WTC11 (cell line): ENCODE measurements around the gene STRN3. TPM values are rescaled to one million over a fixed set of nuclear protein-coding genes. Genes with fewer than 3 reads are reported as not detected.
A peak's percentile ranks its signal among the peaks of the same experiment; 100 is the strongest.
"Not testable (repeated sequence)": the region's sequence is repeated elsewhere in the genome, so short reads cannot be mapped to it uniquely, and the experiment has no call there.

Experiments
- ATAC-seq: fragments of 200-7000 bp; cut with Tn5 transposase; 2 replicates; pipeline ENCODE4 v1.10.0; 2021; ENCODE audit warnings: mild to moderate bottlenecking, moderate library complexity
- CTCF ChIA-PET: fragments of 300-600 bp; sonication (Branson Sonifier 250); formaldehyde crosslinking; loops from one replicate; lab custom pipeline; 2021; ENCODE audit warnings: antibody characterized with exemption; lab: Charles Lee
- POLR2A ChIA-PET: fragments of 350-600 bp; sonication (Branson Sonifier 250); formaldehyde crosslinking; loops from one replicate; lab custom pipeline; 2021; ENCODE audit warnings: antibody characterized with exemption; lab: Charles Lee
- DNase-seq: peaks from one replicate; pipeline ENCODE4 v3.0.0; 2021; ENCODE audit warnings: low spot score
- H3K27ac Mint-ChIP-seq: 2 replicates; pipeline ENCODE4 v1.8.0; 2021; ENCODE audit warnings: mixed read lengths
- H3K27me3 Mint-ChIP-seq: 2 replicates; pipeline ENCODE4 v1.8.0; 2021; ENCODE audit warnings: low read depth, mild to moderate bottlenecking, moderate library complexity, mixed read lengths
- H3K36me3 Mint-ChIP-seq: 2 replicates; pipeline ENCODE4 v1.8.0; 2021; ENCODE audit warnings: mixed read lengths
- H3K4me1 Mint-ChIP-seq: 2 replicates; pipeline ENCODE4 v1.8.0; 2022; ENCODE audit warnings: mixed read lengths
- H3K4me3 Mint-ChIP-seq: 2 replicates; pipeline ENCODE4 v1.8.0; 2021; ENCODE audit warnings: mild to moderate bottlenecking, moderate library complexity, mixed read lengths
- H3K9me3 Mint-ChIP-seq: 2 replicates; pipeline ENCODE4 v1.8.0; 2021; ENCODE audit warnings: mixed read lengths
- ELF4 ChIP-seq: sonication (generic); formaldehyde crosslinking; IDR thresholded peaks from 2 replicates; pipeline ENCODE4 v1.8.1; 2022; ENCODE audit warnings: low read depth, mild to moderate bottlenecking, moderate library complexity, missing genetic modification reagents
- ETV6 ChIP-seq: sonication (generic); formaldehyde crosslinking; IDR thresholded peaks from 2 replicates; pipeline ENCODE4 v1.8.1; 2022; ENCODE audit warnings: mild to moderate bottlenecking, missing genetic modification reagents
- FOXP1 ChIP-seq: sonication (generic); formaldehyde crosslinking; IDR thresholded peaks from 2 replicates; pipeline ENCODE4 v1.8.0; 2022; ENCODE audit warnings: missing genetic modification reagents, mild to moderate bottlenecking, moderate library complexity, borderline replicate concordance
- NFE2L1 ChIP-seq: sonication (generic); formaldehyde crosslinking; IDR thresholded peaks from 2 replicates; pipeline ENCODE4 v1.8.1; 2023; ENCODE audit warnings: missing genetic modification reagents
- PRRX2 ChIP-seq: fragments of 250-450 bp; sonication (Bioruptor Pico); IDR thresholded peaks from 2 replicates; pipeline ENCODE4 v1.8.0; 2021; ENCODE audit warnings: mild to moderate bottlenecking
- ZBTB21 ChIP-seq: sonication (generic); formaldehyde crosslinking; IDR thresholded peaks from 2 replicates; pipeline ENCODE4 v1.8.1; 2023; ENCODE audit warnings: mild to moderate bottlenecking, missing genetic modification reagents, borderline replicate concordance
- ZNF121 ChIP-seq: sonication (generic); formaldehyde crosslinking; IDR thresholded peaks from 2 replicates; pipeline ENCODE4 v1.8.0; 2023; ENCODE audit warnings: missing genetic modification reagents
- ZNF263 ChIP-seq: sonication (generic); formaldehyde crosslinking; IDR thresholded peaks from 2 replicates; pipeline ENCODE4 v1.8.1; 2022; ENCODE audit warnings: low read depth, mild to moderate bottlenecking, moderate library complexity, missing genetic modification reagents
- ZNF416 ChIP-seq: fragments of 250-450 bp; sonication (Bioruptor Pico); IDR thresholded peaks from 2 replicates; pipeline ENCODE4 v1.9.0; 2021; ENCODE audit warnings: mild to moderate bottlenecking, inconsistent platforms
- total RNA-seq: library from RNA; stranded (reverse); gene quantifications from 3 replicates; pipeline ENCODE4 v1.2.3, GENCODE V29; 2021
- TF ChIP-seq, protein P1 (sequence below): sonication (generic); formaldehyde crosslinking; IDR thresholded peaks from 2 replicates; pipeline ENCODE4 v1.8.1; 2022; ENCODE audit warnings: mild to moderate bottlenecking, missing genetic modification reagents, moderate library complexity, borderline replicate concordance
- TF ChIP-seq, protein P2 (sequence below): sonication (generic); formaldehyde crosslinking; IDR thresholded peaks from 2 replicates; pipeline ENCODE4 v1.8.0; 2022; ENCODE audit warnings: mild to moderate bottlenecking, missing genetic modification reagents
- TF ChIP-seq, protein P3 (sequence below): fragments of 200-600 bp; IDR thresholded peaks from 2 replicates; pipeline ENCODE4 v1.8.0; 2022; ENCODE audit warnings: antibody characterized with exemption
- TF ChIP-seq, protein P4 (sequence below): fragments of 250-450 bp; sonication (Bioruptor Pico); IDR thresholded peaks from 2 replicates; pipeline ENCODE4 v1.9.0; 2021; ENCODE audit warnings: mild to moderate bottlenecking, borderline replicate concordance
- TF ChIP-seq, protein P5 (sequence below): sonication (generic); formaldehyde crosslinking; IDR thresholded peaks from 2 replicates; pipeline ENCODE4 v1.8.0; 2022; ENCODE audit warnings: mild to moderate bottlenecking, missing genetic modification reagents

Gene STRN3
- total RNA-seq, 1 experiment from 2014 or later, result 37.1 TPM

DNA sequence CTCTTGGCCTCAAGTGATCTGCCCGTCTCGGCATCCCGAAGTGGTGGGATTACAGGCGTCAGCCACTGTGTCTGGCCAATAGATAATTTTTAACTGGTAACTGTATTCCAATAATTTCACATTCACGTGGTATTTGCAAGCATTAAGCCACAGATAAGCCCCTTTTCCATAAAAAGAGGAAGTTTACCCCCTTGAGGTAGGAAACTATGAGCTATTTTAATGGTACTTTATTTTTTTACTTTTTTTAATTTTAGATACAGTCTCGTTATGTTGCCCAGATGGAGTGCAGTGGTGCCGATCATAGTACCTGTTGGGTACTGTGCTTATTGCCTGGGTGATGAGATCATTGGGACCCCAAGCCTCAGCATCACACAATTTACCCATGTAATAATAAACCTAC is 43.6 kb downstream of the STRN3 start (continued):
- TF ChIP-seq, protein P1, sequence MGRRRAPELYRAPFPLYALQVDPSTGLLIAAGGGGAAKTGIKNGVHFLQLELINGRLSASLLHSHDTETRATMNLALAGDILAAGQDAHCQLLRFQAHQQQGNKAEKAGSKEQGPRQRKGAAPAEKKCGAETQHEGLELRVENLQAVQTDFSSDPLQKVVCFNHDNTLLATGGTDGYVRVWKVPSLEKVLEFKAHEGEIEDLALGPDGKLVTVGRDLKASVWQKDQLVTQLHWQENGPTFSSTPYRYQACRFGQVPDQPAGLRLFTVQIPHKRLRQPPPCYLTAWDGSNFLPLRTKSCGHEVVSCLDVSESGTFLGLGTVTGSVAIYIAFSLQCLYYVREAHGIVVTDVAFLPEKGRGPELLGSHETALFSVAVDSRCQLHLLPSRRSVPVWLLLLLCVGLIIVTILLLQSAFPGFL, result no peak

DNA sequence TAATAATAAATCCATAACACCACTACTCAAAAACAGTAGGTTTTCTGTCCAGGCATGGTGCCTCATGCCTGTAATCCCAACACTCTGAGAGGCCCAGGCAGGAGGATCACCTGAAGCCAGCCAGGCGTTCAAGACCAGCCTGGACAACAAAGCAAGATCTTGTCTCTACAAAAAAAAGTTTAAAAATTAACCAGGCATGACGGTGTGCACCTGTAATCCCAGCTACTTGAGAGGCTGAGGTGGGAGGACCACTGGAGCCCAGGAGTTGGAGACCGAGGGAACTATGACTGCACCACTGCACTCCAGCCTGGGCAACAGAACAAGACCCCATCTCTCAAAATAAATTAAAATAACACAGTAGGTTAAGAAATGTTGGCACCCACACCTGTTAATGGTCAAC is 45.2 kb downstream of the STRN3 start:
- ATAC-seq (no peak), DNase-seq (no peak)
- CTCF ChIA-PET, result interaction anchor here (0.6 to 1.8 kb wide), 4 partner anchors 15 to 101 kb away, joined by 3 to 10 read pairs (median 4); partner anchors contain the start of gene STRN3
- no peaks in the 10 kb centered on the region for H3K4me1 Mint-ChIP-seq
- H3K27ac Mint-ChIP-seq, result peak overlapping the region; percentile 53; the same call in 1 of the 2 replicates
- H3K36me3 Mint-ChIP-seq, result no peaks in the 10 kb centered on the region
- no peaks in the 10 kb centered on the region for H3K9me3 Mint-ChIP-seq
- H3K4me3 Mint-ChIP-seq, result no peak overlapping the region
- POLR2A ChIA-PET, result no interaction called here
- no peaks in the 10 kb centered on the region for H3K27me3 Mint-ChIP-seq
- no peak for TF ChIP-seq FOXP1 (CRISPR knock-in tag)
- TF ChIP-seq ZNF121, result peak; percentile 38; the same call in 1 of the 2 replicates

DNA sequence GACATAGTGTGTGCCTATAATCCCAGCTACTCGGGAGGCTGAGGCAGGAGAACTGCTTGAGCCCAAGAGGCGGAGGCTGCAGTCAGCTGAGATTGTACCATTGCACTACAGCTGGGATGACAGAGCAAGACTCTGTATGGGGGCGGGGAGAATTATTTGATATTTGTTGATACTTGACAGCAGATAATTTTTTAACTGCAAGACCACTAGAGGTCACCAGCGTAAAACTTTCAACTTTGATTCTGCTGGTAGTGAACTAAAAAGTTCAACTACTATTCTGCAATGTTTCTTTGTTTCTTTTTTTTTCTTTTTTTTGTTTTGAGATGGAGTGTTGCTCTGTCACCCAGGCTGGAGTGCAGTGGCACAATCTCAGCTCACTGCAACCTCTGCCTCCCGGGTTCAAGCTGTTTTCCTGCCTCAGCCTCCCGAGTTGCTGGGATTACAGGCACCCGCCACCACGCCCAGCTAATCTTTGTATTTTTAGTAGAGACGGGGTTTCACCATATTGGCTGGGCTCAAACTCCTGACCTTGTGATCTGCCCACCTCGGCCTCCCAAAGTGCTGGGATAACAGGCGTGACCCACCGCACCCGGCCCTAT is 46.0 kb downstream of the STRN3 start:
- H3K4me3 Mint-ChIP-seq, POLR2A ChIA-PET, H3K27me3 Mint-ChIP-seq, H3K36me3 Mint-ChIP-seq, H3K9me3 Mint-ChIP-seq, H3K27ac Mint-ChIP-seq, DNase-seq, H3K4me1 Mint-ChIP-seq: not testable (repeated sequence)
- CTCF ChIA-PET, result interaction anchor here (1.0 to 1.8 kb wide), 4 partner anchors 16 to 121 kb away, joined by 4 to 10 read pairs (median 4); partner anchors contain the start of gene STRN3
- ATAC-seq, result peak; percentile 67; the same call in 1 of the 2 replicates

DNA sequence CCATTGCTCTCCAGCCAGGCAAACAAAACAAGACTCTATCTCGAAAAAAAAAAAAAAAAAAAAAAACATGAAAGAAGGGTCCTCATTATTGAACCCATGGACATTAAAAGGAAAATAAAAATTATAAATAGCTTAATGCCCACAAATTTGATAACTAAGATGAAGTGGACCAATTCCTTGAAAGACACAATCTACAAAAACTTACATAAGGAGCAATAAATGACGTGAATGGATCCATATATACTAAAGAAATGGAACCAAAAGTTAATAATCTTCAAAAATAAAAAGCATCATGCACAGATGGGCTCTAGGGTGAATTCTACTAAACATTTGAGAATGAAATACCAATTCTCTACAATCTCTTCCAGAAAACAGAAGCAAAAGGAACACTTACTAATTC is 48.4 kb downstream of the STRN3 start:
- Mint-ChIP-seq H3K27me3 (no peaks in the 10 kb centered on the region), H3K4me3 (no peak overlapping the region), H3K27ac (no peak overlapping the region), H3K9me3 (no peaks in the 10 kb centered on the region; the same call in 1 of the 2 replicates), H3K4me1 (peaks cover 10% of the 10 kb centered on the region), H3K36me3 (no peaks in the 10 kb centered on the region)
- ChIA-PET CTCF (interaction anchor here (0.8 kb wide), 1 partner anchor 28 kb away, joined by 4 read pairs; no protein-coding TSS in a partner anchor), POLR2A (interaction anchor here (0.7 kb wide), 1 partner anchor 11 kb away, joined by 3 read pairs; no protein-coding TSS in a partner anchor)
- DNase-seq, result no peak
- no peak for ATAC-seq
- TF ChIP-seq, protein P2, sequence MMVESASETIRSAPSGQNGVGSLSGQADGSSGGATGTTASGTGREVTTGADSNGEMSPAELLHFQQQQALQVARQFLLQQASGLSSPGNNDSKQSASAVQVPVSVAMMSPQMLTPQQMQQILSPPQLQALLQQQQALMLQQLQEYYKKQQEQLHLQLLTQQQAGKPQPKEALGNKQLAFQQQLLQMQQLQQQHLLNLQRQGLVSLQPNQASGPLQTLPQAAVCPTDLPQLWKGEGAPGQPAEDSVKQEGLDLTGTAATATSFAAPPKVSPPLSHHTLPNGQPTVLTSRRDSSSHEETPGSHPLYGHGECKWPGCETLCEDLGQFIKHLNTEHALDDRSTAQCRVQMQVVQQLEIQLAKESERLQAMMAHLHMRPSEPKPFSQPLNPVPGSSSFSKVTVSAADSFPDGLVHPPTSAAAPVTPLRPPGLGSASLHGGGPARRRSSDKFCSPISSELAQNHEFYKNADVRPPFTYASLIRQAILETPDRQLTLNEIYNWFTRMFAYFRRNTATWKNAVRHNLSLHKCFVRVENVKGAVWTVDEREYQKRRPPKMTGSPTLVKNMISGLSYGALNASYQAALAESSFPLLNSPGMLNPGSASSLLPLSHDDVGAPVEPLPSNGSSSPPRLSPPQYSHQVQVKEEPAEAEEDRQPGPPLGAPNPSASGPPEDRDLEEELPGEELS (CRISPR knock-in tag), result no peak
- TF ChIP-seq, protein P3, sequence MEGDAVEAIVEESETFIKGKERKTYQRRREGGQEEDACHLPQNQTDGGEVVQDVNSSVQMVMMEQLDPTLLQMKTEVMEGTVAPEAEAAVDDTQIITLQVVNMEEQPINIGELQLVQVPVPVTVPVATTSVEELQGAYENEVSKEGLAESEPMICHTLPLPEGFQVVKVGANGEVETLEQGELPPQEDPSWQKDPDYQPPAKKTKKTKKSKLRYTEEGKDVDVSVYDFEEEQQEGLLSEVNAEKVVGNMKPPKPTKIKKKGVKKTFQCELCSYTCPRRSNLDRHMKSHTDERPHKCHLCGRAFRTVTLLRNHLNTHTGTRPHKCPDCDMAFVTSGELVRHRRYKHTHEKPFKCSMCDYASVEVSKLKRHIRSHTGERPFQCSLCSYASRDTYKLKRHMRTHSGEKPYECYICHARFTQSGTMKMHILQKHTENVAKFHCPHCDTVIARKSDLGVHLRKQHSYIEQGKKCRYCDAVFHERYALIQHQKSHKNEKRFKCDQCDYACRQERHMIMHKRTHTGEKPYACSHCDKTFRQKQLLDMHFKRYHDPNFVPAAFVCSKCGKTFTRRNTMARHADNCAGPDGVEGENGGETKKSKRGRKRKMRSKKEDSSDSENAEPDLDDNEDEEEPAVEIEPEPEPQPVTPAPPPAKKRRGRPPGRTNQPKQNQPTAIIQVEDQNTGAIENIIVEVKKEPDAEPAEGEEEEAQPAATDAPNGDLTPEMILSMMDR, result no peak
- TF ChIP-seq, protein P1, result no peak
- no peak for TF ChIP-seq ETV6 (CRISPR knock-in tag)
- TF ChIP-seq PRRX2 (CRISPR knock-in tag), result no peak
- TF ChIP-seq ZNF263 (CRISPR knock-in tag), result no peak
- TF ChIP-seq, protein P4, sequence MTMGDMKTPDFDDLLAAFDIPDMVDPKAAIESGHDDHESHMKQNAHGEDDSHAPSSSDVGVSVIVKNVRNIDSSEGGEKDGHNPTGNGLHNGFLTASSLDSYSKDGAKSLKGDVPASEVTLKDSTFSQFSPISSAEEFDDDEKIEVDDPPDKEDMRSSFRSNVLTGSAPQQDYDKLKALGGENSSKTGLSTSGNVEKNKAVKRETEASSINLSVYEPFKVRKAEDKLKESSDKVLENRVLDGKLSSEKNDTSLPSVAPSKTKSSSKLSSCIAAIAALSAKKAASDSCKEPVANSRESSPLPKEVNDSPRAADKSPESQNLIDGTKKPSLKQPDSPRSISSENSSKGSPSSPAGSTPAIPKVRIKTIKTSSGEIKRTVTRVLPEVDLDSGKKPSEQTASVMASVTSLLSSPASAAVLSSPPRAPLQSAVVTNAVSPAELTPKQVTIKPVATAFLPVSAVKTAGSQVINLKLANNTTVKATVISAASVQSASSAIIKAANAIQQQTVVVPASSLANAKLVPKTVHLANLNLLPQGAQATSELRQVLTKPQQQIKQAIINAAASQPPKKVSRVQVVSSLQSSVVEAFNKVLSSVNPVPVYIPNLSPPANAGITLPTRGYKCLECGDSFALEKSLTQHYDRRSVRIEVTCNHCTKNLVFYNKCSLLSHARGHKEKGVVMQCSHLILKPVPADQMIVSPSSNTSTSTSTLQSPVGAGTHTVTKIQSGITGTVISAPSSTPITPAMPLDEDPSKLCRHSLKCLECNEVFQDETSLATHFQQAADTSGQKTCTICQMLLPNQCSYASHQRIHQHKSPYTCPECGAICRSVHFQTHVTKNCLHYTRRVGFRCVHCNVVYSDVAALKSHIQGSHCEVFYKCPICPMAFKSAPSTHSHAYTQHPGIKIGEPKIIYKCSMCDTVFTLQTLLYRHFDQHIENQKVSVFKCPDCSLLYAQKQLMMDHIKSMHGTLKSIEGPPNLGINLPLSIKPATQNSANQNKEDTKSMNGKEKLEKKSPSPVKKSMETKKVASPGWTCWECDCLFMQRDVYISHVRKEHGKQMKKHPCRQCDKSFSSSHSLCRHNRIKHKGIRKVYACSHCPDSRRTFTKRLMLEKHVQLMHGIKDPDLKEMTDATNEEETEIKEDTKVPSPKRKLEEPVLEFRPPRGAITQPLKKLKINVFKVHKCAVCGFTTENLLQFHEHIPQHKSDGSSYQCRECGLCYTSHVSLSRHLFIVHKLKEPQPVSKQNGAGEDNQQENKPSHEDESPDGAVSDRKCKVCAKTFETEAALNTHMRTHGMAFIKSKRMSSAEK (CRISPR knock-in tag), result no peak
- TF ChIP-seq, protein P5, sequence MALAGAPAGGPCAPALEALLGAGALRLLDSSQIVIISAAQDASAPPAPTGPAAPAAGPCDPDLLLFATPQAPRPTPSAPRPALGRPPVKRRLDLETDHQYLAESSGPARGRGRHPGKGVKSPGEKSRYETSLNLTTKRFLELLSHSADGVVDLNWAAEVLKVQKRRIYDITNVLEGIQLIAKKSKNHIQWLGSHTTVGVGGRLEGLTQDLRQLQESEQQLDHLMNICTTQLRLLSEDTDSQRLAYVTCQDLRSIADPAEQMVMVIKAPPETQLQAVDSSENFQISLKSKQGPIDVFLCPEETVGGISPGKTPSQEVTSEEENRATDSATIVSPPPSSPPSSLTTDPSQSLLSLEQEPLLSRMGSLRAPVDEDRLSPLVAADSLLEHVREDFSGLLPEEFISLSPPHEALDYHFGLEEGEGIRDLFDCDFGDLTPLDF (CRISPR knock-in tag), result no peak
- TF ChIP-seq ZNF416, result no peak
- no peak for TF ChIP-seq ZBTB21 (CRISPR knock-in tag)
- no peak for TF ChIP-seq NFE2L1 (CRISPR knock-in tag)
- no peak for TF ChIP-seq ELF4
